ENCODE results near the gene NCL.
"Not testable (repeated sequence)": the region's sequence is repeated elsewhere in the genome, so short reads cannot be mapped to it uniquely, and the experiment has no call there.

Gene NCL

GRCh38 chr2:231427116-231427515 lies 37.2 kb downstream of the NCL start:
- no peak for ATAC-seq

DNA sequence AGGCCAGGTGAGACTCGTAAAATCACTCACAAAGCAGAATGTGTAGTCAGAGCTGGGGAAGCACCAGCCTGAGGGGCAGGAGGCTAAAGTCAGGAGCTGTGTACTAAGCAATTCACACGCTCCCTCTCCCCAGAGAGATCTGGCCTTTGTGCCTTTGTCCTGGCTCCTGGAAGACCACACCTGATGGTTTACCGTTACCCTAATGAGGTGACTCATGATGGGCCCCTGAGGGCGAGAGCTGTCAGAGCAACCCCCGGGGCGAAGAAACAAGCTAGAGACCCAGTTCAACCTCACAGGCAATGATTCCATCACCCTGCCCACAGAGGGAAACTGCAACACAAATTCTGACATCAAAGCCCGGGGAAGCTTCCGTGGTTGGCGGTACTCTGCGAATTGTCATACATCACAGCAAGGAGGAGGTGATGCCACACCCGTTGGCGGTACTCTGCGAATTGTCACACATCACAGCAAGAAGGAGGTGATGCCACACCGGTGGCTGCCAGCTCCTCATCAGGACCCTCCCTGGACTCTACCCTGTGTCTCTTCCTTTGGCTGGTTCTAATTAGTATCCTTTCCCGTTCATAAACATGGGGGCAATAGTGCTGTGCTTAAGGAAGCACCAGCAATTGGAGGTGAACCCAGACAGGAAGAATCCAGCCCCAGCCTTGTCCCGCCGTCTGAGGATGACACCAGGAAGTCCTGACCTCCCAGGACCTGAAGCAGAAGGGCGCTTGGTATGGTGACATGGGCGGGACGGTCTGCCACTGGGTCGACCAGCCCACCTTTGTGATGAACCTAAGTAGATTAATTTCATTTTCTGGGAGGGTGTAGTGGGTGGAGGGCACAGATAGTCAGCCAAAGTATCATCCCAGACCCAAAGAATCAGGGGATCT lies 38.2 kb downstream of the NCL start:
- peak in 1 of 2 donors; percentile 57 for ATAC-seq

DNA sequence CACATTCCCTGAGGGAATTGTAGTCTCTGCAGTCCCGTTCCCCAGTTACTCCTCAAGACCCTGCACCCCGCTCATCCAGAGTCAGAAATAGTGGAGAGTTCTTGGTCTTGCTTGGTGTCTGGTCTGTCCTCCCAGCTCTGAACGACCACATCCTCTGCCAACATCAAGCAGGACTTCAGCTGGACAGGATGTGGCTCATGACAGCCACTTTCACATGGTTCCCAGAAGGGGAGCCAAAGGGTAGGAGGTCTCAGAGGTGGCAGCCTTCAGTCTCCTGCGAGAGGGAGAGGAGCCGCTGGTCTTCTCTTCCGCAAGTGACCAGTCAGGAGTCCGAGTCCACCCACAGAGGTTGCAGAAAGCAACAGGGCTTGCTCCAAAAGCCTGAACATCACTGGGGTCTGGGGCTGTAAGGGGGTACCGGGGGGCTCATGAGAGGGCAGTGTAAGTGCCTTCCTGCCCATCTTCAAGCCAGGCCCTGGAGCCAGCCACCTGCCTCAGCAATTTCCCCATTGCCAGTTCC lies 38.9 kb downstream of the NCL start:
- ATAC-seq = no peak

DNA sequence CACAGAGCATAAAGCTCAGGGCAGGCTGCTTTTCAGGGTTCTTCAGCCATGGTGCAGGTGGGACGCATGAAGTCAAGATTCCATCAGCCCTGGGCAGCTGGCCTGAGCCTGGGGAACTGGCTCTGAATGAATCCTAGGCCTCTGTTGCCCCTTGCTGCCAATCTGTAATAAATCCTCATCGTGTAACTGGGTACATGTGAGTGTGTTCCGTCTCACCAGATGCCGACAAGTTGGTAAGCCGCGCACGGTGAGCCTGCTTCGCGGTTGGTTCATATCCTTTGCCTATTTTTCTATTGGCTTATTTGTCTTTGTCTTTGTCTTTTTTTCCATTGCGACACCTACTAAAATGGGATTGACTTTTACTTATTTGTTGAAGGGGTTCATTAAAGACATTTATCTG lies 41.1 kb downstream of the NCL start:
- ATAC-seq = no peak

- no peak for ATAC-seq
Observed at GRCh38 chr2:231422056-231422455, 42.2 kb downstream of the NCL start.

DNA sequence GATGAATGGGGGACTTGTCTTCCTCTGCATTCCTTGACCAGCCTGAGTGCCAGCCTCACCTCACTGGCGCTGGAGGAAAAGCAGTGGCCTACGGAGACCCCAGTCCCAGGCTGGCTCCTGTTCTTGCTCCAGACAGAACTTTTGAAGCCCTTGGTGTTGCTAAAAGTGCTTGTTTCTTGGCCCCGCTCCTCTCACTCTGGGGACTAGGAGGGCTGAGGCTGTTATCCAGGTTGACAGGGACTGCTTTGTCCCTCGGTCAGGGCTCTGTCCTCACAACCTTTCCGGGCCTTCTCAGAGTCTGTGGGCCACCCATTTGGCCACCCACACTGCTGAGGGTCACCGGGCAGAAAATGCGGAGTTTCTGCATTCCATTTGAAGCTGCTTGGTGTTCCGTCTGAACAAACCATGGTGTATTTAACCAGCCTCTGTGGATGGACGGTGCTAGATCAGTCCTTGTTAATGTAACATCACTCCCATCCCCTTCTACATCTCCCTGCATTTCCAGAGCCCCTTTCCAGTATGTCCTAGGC lies 43.2 kb downstream of the NCL start:
- no peak for ATAC-seq

- no peak for ATAC-seq
Observed at GRCh38 chr2:231418820-231419640, 45.3 kb downstream of the NCL start.

- no peak for ATAC-seq
Observed at GRCh38 chr2:231415029-231415428, 49.3 kb downstream of the NCL start.

DNA sequence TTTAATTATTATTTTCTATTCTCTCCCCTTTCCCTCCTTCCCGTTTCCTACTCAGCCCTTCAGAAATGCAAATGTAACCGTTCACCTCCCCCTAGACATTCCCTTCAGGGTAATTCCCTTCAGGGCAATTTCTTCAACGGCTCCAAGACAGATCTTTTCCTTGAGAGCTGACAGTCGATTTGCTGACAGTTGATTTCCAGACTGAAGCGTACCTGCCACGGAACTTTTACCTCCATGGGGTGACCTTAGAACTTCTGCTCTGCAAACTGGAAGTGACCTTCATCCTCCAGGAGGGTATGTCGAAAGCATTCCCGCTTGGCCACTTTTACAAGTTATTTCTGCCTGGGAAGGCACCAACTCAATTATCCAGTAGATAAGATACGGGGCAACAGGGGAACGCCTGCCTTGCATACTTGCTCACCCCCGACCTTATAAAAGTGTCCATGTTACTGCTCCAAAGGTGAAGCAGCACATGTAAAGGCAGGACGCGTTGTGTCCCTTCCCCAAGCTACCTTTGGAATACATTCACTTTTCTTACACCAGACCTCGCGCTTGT lies 50.3 kb downstream of the NCL start:
- ATAC-seq = no peak

DNA sequence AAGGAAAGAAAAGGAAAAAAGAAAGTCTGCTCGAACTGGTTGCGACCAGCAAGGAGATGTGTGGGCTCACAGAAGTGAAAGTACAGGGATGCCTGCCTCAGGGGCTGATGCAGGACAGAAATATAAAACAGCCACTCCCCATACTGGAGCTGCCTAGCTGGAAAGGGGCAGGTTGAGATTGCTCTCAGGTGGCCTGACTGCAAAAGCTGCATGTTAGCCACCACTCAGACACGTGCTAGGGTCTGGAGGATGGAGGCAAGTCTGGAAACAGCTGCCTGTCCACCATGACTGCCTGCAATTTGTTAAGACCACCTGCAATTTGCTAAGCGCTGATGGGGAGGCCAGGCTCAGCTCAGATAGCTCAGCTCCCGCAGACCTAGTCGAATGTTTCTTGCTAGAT lies 50.8 kb downstream of the NCL start:
- ATAC-seq = no peak

- ATAC-seq = no peak
Observed at GRCh38 chr2:231412618-231412963, 51.7 kb downstream of the NCL start.

DNA sequence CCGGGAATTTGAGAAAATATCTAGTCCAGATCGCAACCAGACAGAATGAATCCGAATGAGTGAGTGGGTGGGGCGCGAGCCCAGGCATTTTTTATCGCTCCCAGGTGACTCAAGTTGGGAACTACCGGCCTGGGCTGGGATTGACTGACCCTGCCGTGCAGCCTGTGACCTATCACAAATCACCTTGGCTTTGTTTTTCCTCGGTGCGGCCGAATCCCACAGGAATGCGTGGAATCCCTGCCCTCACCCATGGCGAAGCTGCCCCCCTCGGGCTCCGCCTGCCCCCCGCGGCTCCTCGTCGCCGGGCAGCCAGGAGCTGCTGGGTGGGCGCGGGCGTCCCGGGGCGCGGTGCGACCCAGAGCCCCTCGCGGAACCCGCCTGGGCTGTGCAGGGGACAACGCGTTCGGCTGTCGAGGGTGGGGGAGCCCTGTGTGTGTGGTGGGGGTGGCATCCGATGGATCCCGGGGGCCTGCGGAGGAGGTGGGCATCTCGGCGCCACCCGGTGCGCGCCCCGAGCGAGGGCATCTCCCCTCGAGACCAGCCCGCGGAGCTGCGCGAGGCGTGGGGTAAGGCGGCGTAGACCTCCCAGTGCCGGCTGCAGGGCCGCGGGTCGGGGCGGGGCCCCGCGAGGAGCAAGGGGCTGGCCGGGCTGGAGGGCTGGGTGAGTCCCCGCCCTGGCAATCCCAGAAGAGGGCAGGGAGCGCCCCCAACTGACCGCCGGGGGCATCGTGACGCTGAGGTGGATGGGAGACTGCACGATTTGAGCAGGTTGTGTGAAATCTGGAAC lies 52.3 kb downstream of the NCL start:
- peak; percentile 87 to 90 for ATAC-seq

- no peak for ATAC-seq
Observed at GRCh38 chr2:231411237-231411636, 53.0 kb downstream of the NCL start.

GRCh38 chr2:231410293-231411004 lies 53.8 kb downstream of the NCL start:
- no peak for ATAC-seq

DNA sequence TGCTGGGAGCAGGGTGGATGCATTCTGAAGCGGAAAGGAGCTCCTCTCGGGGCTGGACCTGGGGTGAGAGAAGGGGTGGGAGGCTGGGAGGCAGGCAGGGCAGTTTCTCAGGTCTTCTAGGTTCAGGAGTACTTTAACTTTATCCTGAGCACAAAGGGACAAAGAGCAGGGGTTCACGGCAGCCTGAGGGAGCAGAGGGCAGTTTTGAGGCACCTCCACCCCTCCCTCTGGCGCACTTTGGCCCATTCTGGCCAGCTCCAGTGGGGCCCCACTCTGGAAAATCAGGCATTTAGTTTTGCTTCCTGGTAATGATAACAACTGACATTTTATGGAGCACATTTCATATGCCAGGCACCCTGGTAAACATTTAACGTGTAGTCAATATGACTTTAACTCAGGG lies 54.5 kb downstream of the NCL start:
- no peak for ATAC-seq

DNA sequence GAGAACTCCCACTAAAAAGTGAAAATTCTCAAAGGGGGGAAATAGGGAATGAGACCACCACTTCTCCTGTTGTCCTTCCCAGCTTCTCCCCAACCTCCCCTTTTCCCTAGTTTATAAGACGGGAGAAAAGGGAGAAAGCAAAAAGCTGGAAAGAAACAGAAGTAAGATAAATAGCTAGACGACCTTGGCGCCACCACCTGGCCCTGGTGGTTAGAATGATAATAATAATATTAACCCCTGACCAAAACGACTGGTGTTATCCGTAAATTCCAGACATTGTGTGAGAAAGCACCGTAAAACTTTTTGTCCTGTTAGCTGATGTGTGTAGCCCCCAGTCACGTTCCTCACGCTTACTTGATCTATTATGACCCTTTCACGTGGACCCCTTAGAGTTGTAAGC lies 56.0 kb downstream of the NCL start:
- not testable (repeated sequence) for ATAC-seq

- not testable (repeated sequence) for ATAC-seq
Observed at GRCh38 chr2:231407686-231408085, 56.6 kb downstream of the NCL start.

DNA sequence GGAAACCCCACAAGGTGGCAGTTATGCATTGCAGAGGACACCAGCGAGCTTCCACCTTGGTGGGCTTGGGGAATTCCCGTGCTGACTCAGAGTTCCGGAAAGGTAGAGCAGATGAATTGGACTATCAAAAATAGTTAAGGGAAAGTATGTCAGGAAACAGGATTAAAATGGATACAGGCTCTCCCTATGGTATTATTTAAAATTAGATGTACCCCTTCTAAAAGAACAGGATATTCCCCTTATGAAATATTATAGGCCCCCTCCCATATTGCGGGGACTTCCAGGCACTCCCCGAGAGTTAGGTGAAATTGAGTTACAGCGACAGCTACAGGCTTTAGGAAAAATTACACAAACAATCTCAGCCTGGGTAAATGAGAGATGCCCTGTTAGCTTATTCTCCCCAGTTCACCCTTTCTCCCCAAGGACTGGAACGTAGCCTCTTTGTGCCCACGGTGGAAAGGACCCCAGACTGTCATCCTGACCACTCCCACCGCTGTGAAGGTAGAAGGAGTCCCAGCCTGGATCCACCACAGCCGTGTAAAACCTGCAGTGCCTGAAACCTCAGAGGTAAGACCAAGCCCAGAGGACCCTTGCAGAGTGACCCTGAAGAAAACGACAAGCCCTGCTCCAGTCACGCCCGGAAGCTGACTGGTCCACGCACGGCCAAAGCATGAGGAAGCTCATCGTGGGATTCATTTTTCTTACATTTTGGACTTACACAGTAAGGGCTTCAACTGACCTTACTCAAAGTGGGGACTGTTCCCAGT lies 58.5 kb downstream of the NCL start:
- peak in 1 of 2 donors; percentile 55 for ATAC-seq

- not testable (repeated sequence) for ATAC-seq
Observed at GRCh38 chr2:231404183-231404578, 60.1 kb downstream of the NCL start.
